GM12872 (cell line): Measurements from ENCODE around the gene HBS1L.

Source experiments
- CTCF ChIP-seq: IDR thresholded peaks from 3 replicates; pipeline ENCODE4 v1.5.1; 2011; ENCODE audit warnings: low read depth, mild to moderate bottlenecking, low read length, moderate library complexity; ENCODE audit not compliant: insufficient read depth

Gene HBS1L

DNA sequence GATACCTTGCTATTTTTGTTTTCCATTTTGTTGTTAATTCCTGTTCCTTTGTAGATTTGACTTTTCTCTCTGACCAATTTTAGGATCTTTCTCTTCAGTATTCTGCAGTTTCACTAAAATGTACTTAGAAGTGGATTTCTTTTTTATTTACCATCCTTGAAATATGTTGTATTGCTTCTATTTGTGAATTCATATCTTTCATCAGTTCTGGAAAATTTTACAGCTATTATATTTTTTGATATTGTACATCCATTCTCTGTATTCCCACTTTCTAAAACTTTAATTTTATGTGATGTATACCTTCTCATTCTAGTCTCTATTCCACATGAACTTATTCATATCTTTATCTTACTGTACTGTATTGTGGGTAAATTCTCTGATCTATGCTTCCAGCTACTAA, 95.0 kb downstream of the HBS1L start:
- TF ChIP-seq CTCF, result no peak

- no peak for TF ChIP-seq CTCF
These were observed 97.9 kb downstream of the HBS1L start for GRCh38 chr6:134956676-134957075.

GRCh38 chr6:134956032-134956431, 98.6 kb downstream of the HBS1L start:
- TF ChIP-seq CTCF, result no peak

GRCh38 chr6:134954272-134955000, 100.2 kb downstream of the HBS1L start:
- no peak for TF ChIP-seq CTCF

- TF ChIP-seq CTCF, result no peak
These were observed 102.9 kb downstream of the HBS1L start for GRCh38 chr6:134951494-134952263.

GRCh38 chr6:134950482-134950881, 104.1 kb downstream of the HBS1L start:
- no peak for TF ChIP-seq CTCF

- TF ChIP-seq CTCF, result no peak
These were observed 104.7 kb downstream of the HBS1L start, which contains the start of gene ALDH8A1 for GRCh38 chr6:134949927-134950326. Gene ALDH8A1 (minus strand): TSS chr6:134950101. CDS start chr6:134950053, 48 bp downstream.
